Peyer's patch (tissue), 4 donors: ENCODE results near the gene APLN. TPM values are rescaled to one million over a fixed set of nuclear protein-coding genes. Genes with fewer than 3 reads are reported as not detected.

Source experiments
- DNase-seq, 3 donors: peaks; one replicate each; pipeline ENCODE4 v3.0.0-alpha.2; 2017 to 2019
- H3K27ac ChIP-seq, 4 donors: fragments of 200-600 bp; sonication (generic); one replicate each; pipeline ENCODE4 v1.5.1; 2016 to 2019
- H3K27me3 ChIP-seq, 2 donors: fragments of 200-600 bp; sonication (generic); one replicate each; pipeline ENCODE4 v1.5.1; 2019
- H3K36me3 ChIP-seq, 3 donors: fragments of 200-600 bp; sonication (generic); one replicate each; pipeline ENCODE4 v1.5.1; 2016 to 2019
- H3K4me1 ChIP-seq, 4 donors: fragments of 200-600 bp; sonication (generic); one replicate each; pipeline ENCODE4 v1.5.1; 2016 to 2019
- H3K4me3 ChIP-seq, 4 donors: fragments of 200-600 bp; sonication (generic); 1 replicate in 3 of 4; 2 replicates in 1 of 4; pipeline ENCODE4 v1.5.1; 2016 to 2019; ENCODE audit warnings: mild to moderate bottlenecking in 1 of 4
- H3K9me3 ChIP-seq, 4 donors: fragments of 200-600 bp; sonication (generic); one replicate each; pipeline ENCODE4 v1.5.1; 2016 to 2019; ENCODE audit warnings: mild to moderate bottlenecking in 1 of 4
- CTCF ChIP-seq, 6 experiments: fragments of 450-650 bp in 4 of 6; fragments of 200-600 bp in 2 of 6; sonication (generic) in 1 of 6; IDR thresholded peaks; one replicate each; pipeline ENCODE4 v1.5.1; 2017 to 2019; ENCODE audit warnings: antibody characterized with exemption in 6 of 6, mild to moderate bottlenecking in 3 of 6, moderate library complexity in 1 of 6
- POLR2A ChIP-seq, 2 donors: fragments of 450-650 bp; IDR thresholded peaks; one replicate each; pipeline ENCODE4 v1.5.1; 2017; ENCODE audit warnings: antibody characterized with exemption in 2 of 2, mild to moderate bottlenecking in 2 of 2, moderate library complexity in 2 of 2
- total RNA-seq, 4 donors: library from RNA; depleted of rRNA; stranded (reverse); fragments of >200 nt; gene quantifications; one replicate each; pipeline ENCODE4 v1.1.0, GENCODE V29; 2016

APLN gene
- total RNA-seq, 4 donors from 2014 or later: 0.27 to 0.35 TPM; not detected in 2

GRCh38 chrX:129650821-129651510 lies 3.8 kb downstream of the APLN start:
- H3K9me3 ChIP-seq: no peaks in the 10 kb centered on the region
- H3K27me3 ChIP-seq: no peaks in the 10 kb centered on the region
- H3K4me1 ChIP-seq: peaks cover 0 to 8% (median 0%) of the 10 kb centered on the region in 4 donors
- H3K4me3 ChIP-seq: no peak overlapping the region
- peak in 1 of 3 donors; percentile 36 for DNase-seq
- no peak for TF ChIP-seq CTCF (IDR thresholded peaks at IDR 0.05)
- TF ChIP-seq POLR2A (IDR thresholded peaks at IDR 0.05): no peak
- no peaks in the 10 kb centered on the region for H3K36me3 ChIP-seq
- H3K27ac ChIP-seq: no peak overlapping the region

GRCh38 chrX:129650183-129650689 lies 4.5 kb downstream of the APLN start:
- Histone ChIP-seq H3K4me1 (peaks cover 0 to 8% (median 0%) of the 10 kb centered on the region in 4 donors), H3K27me3 (no peaks in the 10 kb centered on the region), H3K27ac (no peak overlapping the region), H3K4me3 (no peak overlapping the region), H3K9me3 (no peaks in the 10 kb centered on the region), H3K36me3 (no peaks in the 10 kb centered on the region)
- TF ChIP-seq CTCF (IDR thresholded peaks at IDR 0.05) (no peak), POLR2A (IDR thresholded peaks at IDR 0.05) (no peak)
- peak in 1 of 3 donors; percentile 13 for DNase-seq

DNA sequence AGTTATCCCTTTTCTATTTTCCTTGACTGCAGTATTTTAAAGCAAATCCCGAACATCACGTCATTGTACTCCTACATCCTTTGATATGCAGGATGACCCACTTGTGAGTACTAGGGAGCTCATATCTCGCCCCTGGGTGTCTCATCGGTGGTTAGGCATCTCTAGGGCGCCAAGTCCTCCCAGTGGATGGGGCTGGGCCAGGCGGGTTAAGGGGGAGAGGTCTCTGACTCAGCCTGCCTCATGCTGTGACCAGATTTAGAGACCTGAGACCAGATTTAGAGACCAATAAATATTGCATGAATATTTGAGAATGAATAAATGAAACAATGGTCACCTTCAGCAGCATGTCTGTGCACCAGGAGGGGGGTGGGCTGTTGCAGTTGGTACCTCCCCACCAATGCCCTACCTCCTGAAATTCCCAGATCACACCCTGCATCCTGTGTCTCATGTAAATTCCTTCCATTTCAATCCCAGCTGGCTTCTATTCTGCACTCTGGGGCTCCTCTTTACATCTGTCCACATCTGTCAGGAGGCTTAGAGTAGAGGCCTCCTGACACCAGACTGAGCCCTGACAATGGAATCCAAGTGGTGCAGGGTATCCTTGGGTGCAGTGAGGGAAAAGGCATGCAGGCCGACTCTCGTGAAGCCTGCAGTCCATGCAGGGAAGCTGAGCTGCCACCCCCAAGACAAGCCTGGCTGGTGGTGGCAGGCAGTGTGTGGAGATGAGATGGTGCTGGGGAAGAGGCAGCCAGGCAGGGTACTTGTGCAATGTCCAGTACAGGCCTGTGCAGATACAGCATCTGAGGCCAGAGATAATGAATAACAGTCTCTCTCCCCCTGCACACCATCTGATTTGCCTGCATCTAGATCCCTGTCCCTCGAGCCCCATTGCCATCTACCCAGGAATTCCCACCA lies 5.2 kb downstream of the APLN start:
- TF ChIP-seq CTCF (IDR thresholded peaks at IDR 0.05): no peak
- no peak for TF ChIP-seq POLR2A (IDR thresholded peaks at IDR 0.05)
- peak in 1 of 3 donors; percentile 24 for DNase-seq
- H3K27me3 ChIP-seq: no peaks in the 10 kb centered on the region

GRCh38 chrX:129648514-129649267 lies 6.1 kb downstream of the APLN start:
- Histone ChIP-seq H3K4me3 (no peak overlapping the region), H3K4me1 (peaks cover 0 to 3% (median 0%) of the 10 kb centered on the region in 4 donors), H3K9me3 (no peaks in the 10 kb centered on the region), H3K27ac (no peak overlapping the region), H3K36me3 (no peaks in the 10 kb centered on the region), H3K27me3 (no peaks in the 10 kb centered on the region)
- TF ChIP-seq POLR2A (IDR thresholded peaks at IDR 0.05) (no peak), CTCF (IDR thresholded peaks at IDR 0.05) (no peak)
- DNase-seq: peak in 1 of 3 donors; percentile 34

More for the DNA sequence above, 5.2 kb downstream of the APLN start:
- Histone ChIP-seq H3K36me3 (no peaks in the 10 kb centered on the region), H3K9me3 (no peaks in the 10 kb centered on the region), H3K27ac (no peak overlapping the region), H3K4me1 (peaks cover 0 to 8% (median 0%) of the 10 kb centered on the region in 4 donors), H3K4me3 (no peak overlapping the region)
